OCI-LY7 (cell line): ENCODE measurements around the gene PRR3. TPM values are rescaled to one million over a fixed set of nuclear protein-coding genes. Genes with fewer than 3 reads are reported as not detected.

Source experiments
- Bru-seq: library from RNA; stranded (reverse); fragments of 400-500 nt; gene quantifications from one replicate; lab custom pipeline; 2021; lab: Mats Ljungman, UMichigan
- BruChase-seq, 2 experiments: library from RNA; stranded (reverse); fragments of 400-500 nt; gene quantifications; one replicate each; lab custom pipeline; 2021; lab: Mats Ljungman, UMichigan
- BruUV-seq: library from RNA; stranded (reverse); fragments of 400-500 nt; replicated peaks from 2 replicates; lab custom pipeline; 2021; lab: Mats Ljungman, UMichigan
- CTCF ChIA-PET: fragments of 300-600 bp; sonication (Branson Sonifier 250); formaldehyde crosslinking; loops from one replicate; lab custom pipeline; 2022; ENCODE audit warnings: antibody characterized with exemption; ENCODE audit not compliant: unreplicated experiment; lab: Charles Lee
- POLR2A ChIA-PET: fragments of 300-600 bp; sonication (Branson Sonifier 250); formaldehyde crosslinking; loops from one replicate; lab custom pipeline; 2022; ENCODE audit warnings: antibody characterized with exemption; lab: Charles Lee
- DNase-seq: peaks from one replicate; pipeline ENCODE4 v3.0.0-alpha.2; 2015; ENCODE audit warnings: low spot score
- H2AFZ ChIP-seq: fragments of 200-600 bp; sonication (generic), shearing (Covaris generic); 2 replicates; pipeline ENCODE4 v1.6.1; 2014; ENCODE audit warnings: mild to moderate bottlenecking, antibody characterized with exemption, low read length, moderate library complexity
- H3K27ac ChIP-seq: fragments of 200-600 bp; sonication (generic); 2 replicates; pipeline ENCODE4 v1.5.1; 2014; ENCODE audit warnings: mixed run types, low read depth, mild to moderate bottlenecking, moderate library complexity, low read length, inconsistent platforms; ENCODE audit not compliant: poor library complexity, severe bottlenecking
- H3K36me3 ChIP-seq: fragments of 200-600 bp; sonication (generic); 2 replicates; pipeline ENCODE4 v1.6.1; 2014; ENCODE audit warnings: mild to moderate bottlenecking, antibody characterized with exemption, low read length, moderate library complexity, mixed read lengths; ENCODE audit not compliant: insufficient read depth
- H3K4me1 ChIP-seq: fragments of 200-600 bp; sonication (generic); 2 replicates; pipeline ENCODE4 v1.5.1; 2014; ENCODE audit warnings: mild to moderate bottlenecking, low read length; ENCODE audit not compliant: insufficient read depth, poor library complexity, severe bottlenecking
- H3K4me2 ChIP-seq: fragments of 200-600 bp; sonication (generic); 2 replicates; pipeline ENCODE4 v1.6.1; 2014; ENCODE audit warnings: mild to moderate bottlenecking, low read length
- H3K4me3 ChIP-seq: fragments of 200-600 bp; sonication (generic); 2 replicates; pipeline ENCODE4 v1.5.1; 2014; ENCODE audit warnings: mild to moderate bottlenecking, low read depth, low read length; ENCODE audit not compliant: poor library complexity, severe bottlenecking
- H3K79me2 ChIP-seq: fragments of 200-600 bp; sonication (generic); 2 replicates; pipeline ENCODE4 v1.6.1; 2016; ENCODE audit warnings: low read depth, mild to moderate bottlenecking, low read length, moderate library complexity, mixed read lengths; ENCODE audit not compliant: insufficient read depth
- H3K9me2 ChIP-seq: fragments of 200-600 bp; sonication (generic); 2 replicates; pipeline ENCODE4 v1.6.1; 2016; ENCODE audit warnings: mild to moderate bottlenecking, low read length, mixed read lengths; ENCODE audit not compliant: insufficient read depth
- H3K9me3 ChIP-seq: fragments of 200-600 bp; sonication (generic); 2 replicates; pipeline ENCODE4 v1.6.1; 2014; ENCODE audit warnings: mild to moderate bottlenecking, mixed run types, low read length, mixed read lengths
- H4K20me1 ChIP-seq: fragments of 200-600 bp; sonication (generic); 2 replicates; pipeline ENCODE4 v1.6.1; 2014; ENCODE audit warnings: mild to moderate bottlenecking, antibody characterized with exemption, low read length, moderate library complexity, mixed read lengths; ENCODE audit not compliant: insufficient read depth
- EZH2phosphoT487 ChIP-seq: fragments of 200-600 bp; sonication (generic); IDR thresholded peaks from 2 replicates; pipeline ENCODE4 v1.6.1; 2018; ENCODE audit warnings: low read depth, borderline replicate concordance, mild to moderate bottlenecking, mixed run types, antibody characterized with exemption, low read length, moderate library complexity, mixed read lengths
- intact Hi-C: fragments of 100-400 bp; cut with micrococcal nuclease; formaldehyde crosslinking; loops from one replicate; pipeline ENCODE4 v1.10.0; 2022; ENCODE audit not compliant: unreplicated experiment
- long read RNA-seq: library from polyadenylated mRNA; stranded (forward); transcript quantifications from one replicate; pipeline ENCODE4 v2.0.0, GENCODE V29; 2022
- total RNA-seq, 2 experiments: library from RNA; depleted of rRNA in 1 of 2; stranded (reverse); fragments of >200 nt in 1 of 2; shearing (Covaris generic) in 1 of 2; gene quantifications; 2 replicates each; pipeline ENCODE4 v1.2.3, GENCODE V29; 2014 to 2022
- TF ChIP-seq, protein P1 (sequence below): fragments of 200-600 bp; sonication (generic); conservative IDR thresholded peaks from 2 replicates; pipeline ENCODE4 v1.5.1; 2014; ENCODE audit warnings: mild to moderate bottlenecking, antibody characterized with exemption, low read length, moderate library complexity, mixed read lengths

Gene PRR3
- 16.7 and 25.2 TPM in 2 replicates for total RNA-seq (2014; rRNA removed; shearing (Covaris generic))
- 34.9 and 36.3 TPM in 2 replicates for total RNA-seq (2022)
- Bru-seq, nascent RNA, result percentile 92 among the genes with signal in this experiment
- BruChase-seq, experiment 1, labeled RNA remaining after a 6-hour chase, result percentile 92 among the genes with signal in this experiment
- BruChase-seq, experiment 2, labeled RNA remaining after a 2-hour chase, result percentile 93 among the genes with signal in this experiment
- long read RNA-seq, transcript PRR3-203 (2 exons, 3,429 nt), result minor isoform, 6 of 21 reads
- long read RNA-seq, transcript PRR3-201 (3 exons, 1,797 nt), result major isoform, 10 of 21 reads
- long read RNA-seq, partial matches to known transcripts, result 2 of 21 reads
- long read RNA-seq, other reads (novel, unspliced or antisense), result 0 of 21 reads

DNA sequence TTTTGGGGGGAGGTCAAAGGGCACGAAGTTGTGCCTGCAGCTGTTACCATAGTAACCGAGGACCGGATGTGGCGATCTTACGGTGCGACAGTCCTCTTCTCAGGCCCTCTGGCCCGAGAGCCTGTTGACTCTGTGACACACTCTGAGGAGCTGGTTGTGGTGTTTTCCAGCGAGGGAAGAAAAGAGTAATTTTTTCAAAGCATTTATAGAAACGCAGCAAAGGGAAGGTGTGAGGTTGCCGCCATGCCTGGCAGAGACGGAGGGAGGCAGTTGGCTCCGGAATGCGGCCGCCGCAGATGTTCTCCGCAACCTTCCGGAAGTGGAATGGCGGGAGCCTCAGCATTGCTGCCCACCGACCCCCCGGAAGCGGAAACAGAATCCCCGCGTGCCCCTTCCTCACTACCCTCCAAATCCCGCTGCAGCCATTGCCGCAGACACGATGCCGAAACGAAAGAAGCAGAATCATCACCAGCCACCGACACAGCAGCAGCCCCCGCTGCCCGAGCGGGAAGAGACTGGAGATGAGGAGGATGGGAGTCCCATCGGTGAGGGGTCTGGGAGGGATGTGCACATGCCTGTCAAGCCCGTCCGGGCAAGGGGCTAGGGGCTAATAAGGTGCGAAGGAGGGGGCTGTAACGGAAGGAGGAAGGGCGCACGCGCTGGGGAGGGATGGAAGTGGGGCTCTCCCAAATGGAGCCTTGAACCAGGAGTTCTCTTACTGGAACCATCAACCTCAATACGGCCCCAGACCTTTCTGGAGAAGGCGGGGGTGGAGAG lies at the start of gene PRR3:
Gene PRR3, plus strand, starts transcription at position 390 of the 777 bp plus-strand sequence. Its CDS starts 50 bp downstream, at position 440.
- peak; percentile 96 for DNase-seq
- peaks cover 12% of the 10 kb centered on the region for H4K20me1 ChIP-seq
- TF ChIP-seq EZH2phosphoT487, result no peak
- TF ChIP-seq, protein P1, sequence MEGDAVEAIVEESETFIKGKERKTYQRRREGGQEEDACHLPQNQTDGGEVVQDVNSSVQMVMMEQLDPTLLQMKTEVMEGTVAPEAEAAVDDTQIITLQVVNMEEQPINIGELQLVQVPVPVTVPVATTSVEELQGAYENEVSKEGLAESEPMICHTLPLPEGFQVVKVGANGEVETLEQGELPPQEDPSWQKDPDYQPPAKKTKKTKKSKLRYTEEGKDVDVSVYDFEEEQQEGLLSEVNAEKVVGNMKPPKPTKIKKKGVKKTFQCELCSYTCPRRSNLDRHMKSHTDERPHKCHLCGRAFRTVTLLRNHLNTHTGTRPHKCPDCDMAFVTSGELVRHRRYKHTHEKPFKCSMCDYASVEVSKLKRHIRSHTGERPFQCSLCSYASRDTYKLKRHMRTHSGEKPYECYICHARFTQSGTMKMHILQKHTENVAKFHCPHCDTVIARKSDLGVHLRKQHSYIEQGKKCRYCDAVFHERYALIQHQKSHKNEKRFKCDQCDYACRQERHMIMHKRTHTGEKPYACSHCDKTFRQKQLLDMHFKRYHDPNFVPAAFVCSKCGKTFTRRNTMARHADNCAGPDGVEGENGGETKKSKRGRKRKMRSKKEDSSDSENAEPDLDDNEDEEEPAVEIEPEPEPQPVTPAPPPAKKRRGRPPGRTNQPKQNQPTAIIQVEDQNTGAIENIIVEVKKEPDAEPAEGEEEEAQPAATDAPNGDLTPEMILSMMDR, result no peak
- peak within 1 kb of the TSS; percentile 70; the same call in 1 of the 2 replicates for H2AFZ ChIP-seq
- H3K79me2 ChIP-seq, result peaks cover 37% of the 10 kb centered on the region
- H3K9me2 ChIP-seq, result no peaks in the 10 kb centered on the region
- peak within 1 kb of the TSS; percentile 89 for H3K27ac ChIP-seq
- H3K36me3 ChIP-seq, result peaks cover 61% of the 10 kb centered on the region
- ChIA-PET POLR2A (interaction anchor here (0.6 to 1.3 kb wide), 4 partner anchors 9 to 40 kb away, joined by 3 to 11 read pairs (median 3); partner anchors contain the start of gene ABCF1), CTCF (interaction anchor here (0.6 kb wide), 1 partner anchor 122 kb away, joined by 3 read pairs; no protein-coding TSS in a partner anchor)
- intact Hi-C loops, result loop anchor here (2.0 to 5.0 kb wide), 5 partner anchors 14 to 350 kb away; partner anchors contain the start of genes ABCF1, FLOT1, GTF2H4 and IER3
- H3K4me3 ChIP-seq, result peak within 1 kb of the TSS; percentile 84
- H3K4me1 ChIP-seq, result peaks cover 18% of the 10 kb centered on the region
- no peaks in the 10 kb centered on the region for H3K9me3 ChIP-seq
- peak within 1 kb of the TSS; percentile 81 for H3K4me2 ChIP-seq
- BruUV-seq, result no TSS peak

DNA sequence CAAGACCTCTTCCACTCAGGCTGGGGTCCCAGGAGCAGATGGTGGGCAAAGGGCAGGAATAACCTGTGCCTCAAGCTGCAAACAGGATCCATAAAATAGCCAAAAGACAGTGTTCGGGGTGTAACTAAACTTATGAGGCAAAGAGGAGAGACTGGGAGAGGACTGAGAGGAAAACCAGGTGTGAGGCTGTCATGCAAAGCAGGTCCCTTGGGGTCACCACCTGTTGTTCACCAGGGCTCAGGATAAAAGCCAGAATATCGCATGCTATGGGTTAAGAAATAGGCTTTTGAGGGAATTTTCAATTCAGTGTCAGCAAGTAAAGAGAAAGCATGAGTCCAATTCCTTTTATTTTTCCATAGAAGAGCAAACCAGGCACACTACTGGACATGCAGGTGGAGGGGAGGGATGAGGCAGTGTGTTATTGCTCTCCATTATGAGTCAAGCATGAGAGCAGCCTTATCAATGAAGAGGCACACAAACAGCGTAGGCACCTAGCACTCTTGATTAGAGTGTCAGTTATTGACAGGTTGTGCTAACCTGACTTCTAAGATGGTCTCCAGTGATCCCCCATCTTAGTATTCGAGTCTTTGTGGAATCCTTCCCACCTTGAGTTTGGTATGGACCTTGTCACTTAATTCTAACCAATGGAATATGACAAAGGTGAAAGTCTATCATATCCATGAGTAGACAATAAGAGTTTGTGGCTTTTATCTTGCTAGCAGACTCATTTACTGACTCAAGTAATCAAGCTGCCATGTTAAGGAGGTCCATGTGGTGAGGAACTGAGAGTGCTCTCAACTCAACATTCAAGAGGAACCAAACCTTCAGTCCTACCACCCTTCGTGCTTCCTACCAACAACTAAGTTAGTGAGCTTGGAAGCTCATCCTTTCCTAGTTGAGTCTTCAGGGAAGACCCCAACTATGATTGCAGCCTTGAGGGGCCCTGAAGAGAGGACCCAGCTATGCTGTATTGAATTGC lies 49.0 kb upstream of the PRR3 start:
- Histone ChIP-seq H3K79me2 (no peaks in the 10 kb centered on the region), H3K4me2 (peak overlapping the region; percentile 84), H3K36me3 (no peaks in the 10 kb centered on the region), H3K4me1 (peaks cover 30% of the 10 kb centered on the region), H4K20me1 (no peaks in the 10 kb centered on the region), H3K9me2 (no peaks in the 10 kb centered on the region), H3K4me3 (peak overlapping the region; percentile 52), H3K9me3 (no peaks in the 10 kb centered on the region), H3K27ac (peak overlapping the region; percentile 70), H2AFZ (peak overlapping the region; percentile 18; the same call in 1 of the 2 replicates)
- no peak for TF ChIP-seq EZH2phosphoT487
- TF ChIP-seq, protein P1, result no peak
- ChIA-PET POLR2A (interaction anchor here (0.6 to 1.4 kb wide), 4 partner anchors 8 to 25 kb away, joined by 3 to 4 read pairs (median 4); no protein-coding TSS in a partner anchor), CTCF (no interaction called here)
- peak; percentile 65 for DNase-seq
- intact Hi-C loops, result loop anchor here (2.0 kb wide), 1 partner anchor 19 kb away; the partner anchor contains the start of gene HLA-E
- no TSS peak for BruUV-seq
